HepG2 (cell line): ENCODE results near the gene SERTAD1. TPM values are rescaled to one million over a fixed set of nuclear protein-coding genes. Genes with fewer than 3 reads are reported as not detected.
A peak's percentile ranks its signal among the peaks of the same experiment; 100 is the strongest.

Experiments used
- ARNT ChIP-seq: fragments of 450-650 bp; IDR thresholded peaks from 2 replicates; pipeline ENCODE4 v1.6.1; 2017
- CBX5 ChIP-seq: sonication (generic); formaldehyde crosslinking; IDR thresholded peaks from 2 replicates; pipeline ENCODE4 v1.4.0; 2020; ENCODE audit warnings: missing genetic modification reagents, borderline replicate concordance
- CCDC6 ChIP-seq: sonication (generic); formaldehyde crosslinking; IDR thresholded peaks from 2 replicates; pipeline ENCODE4 v1.8.1; 2022; ENCODE audit warnings: mild to moderate bottlenecking, missing genetic modification reagents, moderate library complexity
- DPF2 ChIP-seq: sonication (generic); formaldehyde crosslinking; IDR thresholded peaks from 2 replicates; pipeline ENCODE4 v1.4.0; 2020; ENCODE audit warnings: mild to moderate bottlenecking, low read depth, missing genetic modification reagents, borderline replicate concordance
- EP300 ChIP-seq, 3 experiments: sonication (generic) in 1 of 3; formaldehyde crosslinking in 1 of 3; IDR thresholded peaks; 2 replicates each; pipeline versions ENCODE4 v1.5.1 to v1.6.1; 2011 to 2020; ENCODE audit warnings: low read depth in 2 of 3, low read length in 2 of 3, borderline replicate concordance in 1 of 3, improper control_type of control experiment in 1 of 3, mild to moderate bottlenecking in 1 of 3, missing genetic modification reagents in 1 of 3, moderate library complexity in 1 of 3
- HDAC2 ChIP-seq: sonication (generic); formaldehyde crosslinking; IDR thresholded peaks from 2 replicates; pipeline ENCODE4 v1.4.0; 2020; ENCODE audit warnings: missing genetic modification reagents
- HMG20A ChIP-seq: IDR thresholded peaks from 2 replicates; pipeline ENCODE4 v1.6.1; 2016; ENCODE audit warnings: borderline replicate concordance
- IRF9 ChIP-seq: sonication (generic); formaldehyde crosslinking; IDR thresholded peaks from 2 replicates; pipeline ENCODE4 v1.8.0; 2022; ENCODE audit warnings: missing genetic modification reagents, mild to moderate bottlenecking, borderline replicate concordance
- MEIS2 ChIP-seq: sonication (generic); formaldehyde crosslinking; IDR thresholded peaks from 2 replicates; pipeline ENCODE4 v1.9.0; 2021; ENCODE audit warnings: mild to moderate bottlenecking, missing genetic modification reagents
- MIER2 ChIP-seq: IDR thresholded peaks from 2 replicates; pipeline ENCODE4 v1.6.1; 2016; ENCODE audit warnings: missing biosample characterization, missing genetic modification reagents
- NFYC ChIP-seq: IDR thresholded peaks from 2 replicates; pipeline ENCODE4 v1.6.1; 2016; ENCODE audit warnings: missing genetic modification reagents, missing compliant biosample characterization
- NKX3-1 ChIP-seq: sonication (generic); formaldehyde crosslinking; IDR thresholded peaks from 2 replicates; pipeline ENCODE4 v1.5.0; 2020; ENCODE audit warnings: missing genetic modification reagents
- RNF219 ChIP-seq: sonication (generic); formaldehyde crosslinking; IDR thresholded peaks from 2 replicates; pipeline ENCODE4 v1.5.0; 2020; ENCODE audit warnings: mild to moderate bottlenecking, missing genetic modification reagents
- SAP130 ChIP-seq: IDR thresholded peaks from 2 replicates; pipeline ENCODE4 v1.6.1; 2016; ENCODE audit warnings: low read depth
- SIN3A ChIP-seq: IDR thresholded peaks from 2 replicates; pipeline ENCODE4 v1.6.1; 2011; ENCODE audit warnings: low read depth, mild to moderate bottlenecking, control low read depth, low read length, borderline replicate concordance
- SUZ12 ChIP-seq: fragments of 150-350 bp; IDR thresholded peaks from 2 replicates; pipeline ENCODE4 v1.6.1; 2014; ENCODE audit warnings: low read depth, low read length
- UBTF ChIP-seq: sonication (generic); formaldehyde crosslinking; IDR thresholded peaks from 2 replicates; pipeline ENCODE4 v1.4.0; 2020; ENCODE audit warnings: mild to moderate bottlenecking, missing genetic modification reagents
- ZMAT5 ChIP-seq: sonication (generic); formaldehyde crosslinking; IDR thresholded peaks from 2 replicates; pipeline ENCODE4 v1.5.0; 2020; ENCODE audit warnings: mild to moderate bottlenecking, low read depth, missing genetic modification reagents, borderline replicate concordance
- ZNF12 ChIP-seq: sonication (generic); formaldehyde crosslinking; IDR thresholded peaks from 2 replicates; pipeline ENCODE4 v1.5.0; 2020; ENCODE audit warnings: missing genetic modification reagents
- ZNF180 ChIP-seq: sonication (generic); formaldehyde crosslinking; IDR thresholded peaks from 2 replicates; pipeline ENCODE4 v1.4.0; 2020; ENCODE audit warnings: low read depth, missing genetic modification reagents, borderline replicate concordance
- ZNF234 ChIP-seq: sonication (generic); formaldehyde crosslinking; conservative IDR thresholded peaks from 2 replicates; pipeline ENCODE4 v1.5.1; 2020; ENCODE audit warnings: mild to moderate bottlenecking, missing genetic modification reagents
- ZNF331 ChIP-seq: sonication (generic); formaldehyde crosslinking; IDR thresholded peaks from 2 replicates; pipeline ENCODE4 v1.4.0; 2020; ENCODE audit warnings: missing genetic modification reagents
- ZNF432 ChIP-seq: sonication (generic); formaldehyde crosslinking; IDR thresholded peaks from 2 replicates; pipeline ENCODE4 v1.5.0; 2020; ENCODE audit warnings: missing genetic modification reagents, mild to moderate bottlenecking, borderline replicate concordance
- ZNF441 ChIP-seq: sonication (generic); formaldehyde crosslinking; IDR thresholded peaks from 2 replicates; pipeline ENCODE4 v1.7.0; 2021; ENCODE audit warnings: missing genetic modification reagents, borderline replicate concordance
- ZNF7 ChIP-seq: IDR thresholded peaks from 2 replicates; pipeline ENCODE4 v1.6.1; 2016; ENCODE audit warnings: missing biosample characterization, missing genetic modification reagents
- polyA plus RNA-seq, 8 experiments: library from polyadenylated mRNA; depleted of rRNA in 3 of 8; stranded (reverse) in 7 of 8; unstranded in 1 of 8; fragments of >200 nt; fragmentation: Illumina TruSeq in 4 of 8; extraction: Trizol in 4 of 8; gene quantifications; 2 replicates each; pipeline versions ENCODE4 v1.2.1 to v1.2.3, GENCODE V29; 2011 to 2016; ENCODE audit warnings: low read depth in 4 of 8, missing spikeins in 1 of 8, mixed read lengths in 1 of 8; ENCODE audit not compliant: insufficient read depth in 1 of 8
- total RNA-seq, 5 experiments: library from RNA; depleted of rRNA; stranded (reverse); fragments of >200 nt; fragmentation: Illumina TruSeq; extraction: Trizol; gene quantifications; 2 replicates each; pipeline ENCODE4 v1.2.3, GENCODE V29; 2016; ENCODE audit warnings: low read depth in 1 of 5

The SERTAD1 gene
- total and polyA plus RNA-seq, 2 of the 13 experiments (the other 11 are each of a cell fraction or from before 2014, with no cell fraction given), result 4.3 to 4.5 TPM

GRCh38 chr19:40444000-40444824 lies 18.4 kb upstream of the SERTAD1 start, which contains the start of gene SERTAD3 (continued):
- TF ChIP-seq UBTF (peak; percentile 56; the same call in 1 of the 2 replicates), NKX3-1 (CRISPR knock-in tag) (no peak), MEIS2 (CRISPR knock-in tag) (peak; percentile 61; the same call in 1 of the 2 replicates), MIER2 (CRISPR knock-in tag) (no peak), ZNF432 (no peak), ZNF12 (CRISPR knock-in tag) (no peak), NFYC (peak; percentile 75), ZNF7 (CRISPR knock-in tag) (no peak), HMG20A (no peak), CCDC6 (CRISPR knock-in tag) (no peak; the same call in 1 of the 2 replicates), SIN3A (peak; percentile 79; the same call in 1 of the 2 replicates), IRF9 (CRISPR knock-in tag) (peak; percentile 26; the same call in 1 of the 2 replicates), ZMAT5 (CRISPR knock-in tag) (no peak), DPF2 (no peak), ZNF234 (CRISPR knock-in tag) (no peak), RNF219 (CRISPR knock-in tag) (no peak), ZNF441 (CRISPR knock-in tag) (no peak), ZNF180 (CRISPR knock-in tag) (no peak), SAP130 (peak; percentile 84), CBX5 (CRISPR knock-in tag) (no peak), SUZ12 (no peak), HDAC2 (CRISPR knock-in tag) (no peak), ZNF331 (CRISPR knock-in tag) (0 out of 2 replicates have a peak, but pooled peaks have one; percentile 48), EP300 (IDR thresholded peaks at IDR 0.05; ENCODE audit: low read depth in 2 of 2, low read length in 2 of 2) (no peak), EP300 (CRISPR knock-in tag; IDR thresholded peaks at IDR 0.05; ENCODE audit: borderline replicate concordance) (no peak), ARNT (no peak)
